OCI-LY7 (cell line): ENCODE data around the gene ZNF512. TPM values are rescaled to one million over a fixed set of nuclear protein-coding genes. Genes with fewer than 3 reads are reported as not detected.

Source experiments
- small RNA-seq: library from RNA; depleted of rRNA; stranded (forward); fragments of <200 nt; gene quantifications from one replicate; pipeline ENCODE3, GENCODE V24; 2014
- total RNA-seq, 2 experiments: library from RNA; depleted of rRNA in 1 of 2; stranded (reverse); fragments of >200 nt in 1 of 2; shearing (Covaris generic) in 1 of 2; gene quantifications; 2 replicates each; pipeline ENCODE4 v1.2.3, GENCODE V29; 2014 to 2022

Gene ZNF512
- total RNA-seq, 2 experiments from 2014 or later = 40.7 to 57.8 TPM

Small RNA genes lying within 50 kb of the gene (small RNA-seq; reads per million reads assigned to genes)
- gene RF00340 = not detected

Other genes with a start within 250 kb of the ZNF512 start
- gene GTF3C2, start 226.3 kb upstream of the ZNF512 start, total RNA-seq (2014; rRNA removed; shearing (Covaris generic)) = 54.2 and 56.9 TPM in 2 replicates
- 70.3 and 77.7 TPM in 2 replicates for gene GTF3C2, start 226.3 kb upstream of the ZNF512 start, total RNA-seq (2022)
- 23.9 and 27.0 TPM in 2 replicates for gene EIF2B4, start 212.7 kb upstream of the ZNF512 start, total RNA-seq (2014; rRNA removed; shearing (Covaris generic))
- 32.9 and 33.1 TPM in 2 replicates for gene EIF2B4, start 212.7 kb upstream of the ZNF512 start, total RNA-seq (2022)
- 63.1 and 66.0 TPM in 2 replicates for gene SNX17, start 212.4 kb upstream of the ZNF512 start, total RNA-seq (2014; rRNA removed; shearing (Covaris generic))
- 86.8 and 97.4 TPM in 2 replicates for gene SNX17, start 212.4 kb upstream of the ZNF512 start, total RNA-seq (2022)
- gene ZNF513, start 202.3 kb upstream of the ZNF512 start, total RNA-seq (2014; rRNA removed; shearing (Covaris generic)) = 9.0 and 10.0 TPM in 2 replicates
- gene ZNF513, start 202.3 kb upstream of the ZNF512 start, total RNA-seq (2022) = 9.7 and 10.9 TPM in 2 replicates
- 101 and 113 TPM in 2 replicates for gene PPM1G, start 173.5 kb upstream of the ZNF512 start, total RNA-seq (2014; rRNA removed; shearing (Covaris generic))
- 138 and 147 TPM in 2 replicates for gene PPM1G, start 173.5 kb upstream of the ZNF512 start, total RNA-seq (2022)
- 27.9 and 28.5 TPM in 2 replicates for gene NRBP1, start 154.4 kb upstream of the ZNF512 start, total RNA-seq (2014; rRNA removed; shearing (Covaris generic))
- 46.0 and 48.5 TPM in 2 replicates for gene NRBP1, start 154.4 kb upstream of the ZNF512 start, total RNA-seq (2022)
- gene KRTCAP3, start 140.7 kb upstream of the ZNF512 start, total RNA-seq (2014; rRNA removed; shearing (Covaris generic)) = 1.9 and 10.9 TPM in 2 replicates
- 6.9 and 8.3 TPM in 2 replicates for gene KRTCAP3, start 140.7 kb upstream of the ZNF512 start, total RNA-seq (2022)
- gene IFT172, start 93.3 kb upstream of the ZNF512 start, total RNA-seq (2014; rRNA removed; shearing (Covaris generic)) = 20.4 and 26.8 TPM in 2 replicates
- 13.7 and 13.9 TPM in 2 replicates for gene IFT172, start 93.3 kb upstream of the ZNF512 start, total RNA-seq (2022)
- gene FNDC4, start 87.8 kb upstream of the ZNF512 start, total RNA-seq (2014; rRNA removed; shearing (Covaris generic)) = not detected in 2 replicates
- not detected in 2 replicates for gene FNDC4, start 87.8 kb upstream of the ZNF512 start, total RNA-seq (2022)
- not detected in 2 replicates for gene GCKR, start 86.2 kb upstream of the ZNF512 start, total RNA-seq (2014; rRNA removed; shearing (Covaris generic))
- not detected in 2 replicates for gene GCKR, start 86.2 kb upstream of the ZNF512 start, total RNA-seq (2022)
- 5.1 and 9.2 TPM in 2 replicates for gene CCDC121, start 46.0 kb downstream of the ZNF512 start, total RNA-seq (2014; rRNA removed; shearing (Covaris generic))
- gene CCDC121, start 46.0 kb downstream of the ZNF512 start, total RNA-seq (2022) = 4.7 and 7.7 TPM in 2 replicates
- 29.5 and 31.1 TPM in 2 replicates for gene GPN1, start 46.0 kb downstream of the ZNF512 start, total RNA-seq (2014; rRNA removed; shearing (Covaris generic))
- 36.6 and 42.2 TPM in 2 replicates for gene GPN1, start 46.0 kb downstream of the ZNF512 start, total RNA-seq (2022)
- 32.3 and 33.6 TPM in 2 replicates for gene SUPT7L, start 80.6 kb downstream of the ZNF512 start, total RNA-seq (2014; rRNA removed; shearing (Covaris generic))
- 33.0 and 35.8 TPM in 2 replicates for gene SUPT7L, start 80.6 kb downstream of the ZNF512 start, total RNA-seq (2022)
- gene SLC4A1AP, start 80.8 kb downstream of the ZNF512 start, total RNA-seq (2014; rRNA removed; shearing (Covaris generic)) = 26.2 and 36.7 TPM in 2 replicates
- 26.7 and 27.9 TPM in 2 replicates for gene SLC4A1AP, start 80.8 kb downstream of the ZNF512 start, total RNA-seq (2022)
- 51.2 and 51.5 TPM in 2 replicates for gene MRPL33, start 188.7 kb downstream of the ZNF512 start, total RNA-seq (2014; rRNA removed; shearing (Covaris generic))
- gene MRPL33, start 188.7 kb downstream of the ZNF512 start, total RNA-seq (2022) = 40.4 and 43.8 TPM in 2 replicates